Lung (tissue), 12 donors: ENCODE measurements around the gene TECTA. TPM values are rescaled to one million over a fixed set of nuclear protein-coding genes. Genes with fewer than 3 reads are reported as not detected.

ENCODE experiments used
- ATAC-seq: fragments of 200-7000 bp; cut with Tn5 transposase; one replicate; pipeline ENCODE4 v1.9.1; 2020; ENCODE audit warnings: moderate number of reproducible peaks; ENCODE audit not compliant: insufficient read depth, low FRiP score
- DNase-seq, 3 donors: peaks; one replicate each; pipeline ENCODE4 v3.0.0-alpha.2; 2013 to 2017
- H3K27ac ChIP-seq, 2 donors: one replicate each; pipeline ENCODE4 v1.5.1; 2013; ENCODE audit warnings: mild to moderate bottlenecking in 2 of 2, moderate library complexity in 2 of 2, control low read depth in 1 of 2, inconsistent platforms in 1 of 2, low read depth in 1 of 2, low read length in 1 of 2
- H3K27me3 ChIP-seq, 3 donors: one replicate each; pipeline ENCODE4 v1.5.1; 2013; ENCODE audit warnings: low read length in 2 of 3; ENCODE audit not compliant: control insufficient read depth in 3 of 3, insufficient read depth in 3 of 3
- H3K36me3 ChIP-seq, 4 donors: one replicate each; pipeline ENCODE4 v1.5.1; 2013; ENCODE audit warnings: low read length in 4 of 4, mild to moderate bottlenecking in 1 of 4, moderate library complexity in 1 of 4; ENCODE audit not compliant: control insufficient read depth in 4 of 4, insufficient read depth in 4 of 4
- H3K4me1 ChIP-seq, 5 donors: one replicate each; pipeline ENCODE4 v1.5.1; 2013; ENCODE audit warnings: low read length in 5 of 5, mild to moderate bottlenecking in 2 of 5, moderate library complexity in 1 of 5; ENCODE audit not compliant: control insufficient read depth in 5 of 5, insufficient read depth in 5 of 5
- H3K4me3 ChIP-seq: one replicate; pipeline ENCODE4 v1.5.1; 2013; ENCODE audit warnings: mild to moderate bottlenecking, control low read depth, moderate library complexity
- H3K9ac ChIP-seq, 2 donors: one replicate each; pipeline ENCODE4 v1.5.1; 2013; ENCODE audit warnings: low read length in 2 of 2, control low read depth in 1 of 2; ENCODE audit not compliant: insufficient read depth in 1 of 2
- H3K9me3 ChIP-seq, 4 donors: one replicate each; pipeline ENCODE4 v1.5.1; 2013; ENCODE audit warnings: low read length in 3 of 4, mild to moderate bottlenecking in 1 of 4, moderate library complexity in 1 of 4; ENCODE audit not compliant: control insufficient read depth in 4 of 4, insufficient read depth in 3 of 4
- CTCF ChIP-seq: IDR thresholded peaks from 2 replicates; pipeline ENCODE4 v1.5.1; 2012; ENCODE audit warnings: mild to moderate bottlenecking; ENCODE audit errors: control extremely low read depth, extremely low read depth
- WGBS, 2 donors: extraction: QIAGEN DNeasy Blood & Tissue Kit; methylation state at CpG; one replicate each; pipeline ENCODE4 v1.1.7; 2013; 5-methylcytosine and 5-hydroxymethylcytosine counted together
- polyA plus RNA-seq, 2 donors: library from polyadenylated mRNA; stranded (reverse); fragments of 200-250 nt; gene quantifications; one replicate each; pipeline ENCODE4 v1.2.1, GENCODE V29; 2013
- total RNA-seq, 2 donors: library from RNA; depleted of rRNA in 1 of 2; stranded (reverse); fragments of >200 nt in 1 of 2; gene quantifications; one replicate each; pipeline ENCODE4 v1.2.1, GENCODE V29; 2014 to 2021
- donor health status: control.
- donor health status: control.
- donor health status: Bipolar disorder and iron deficiency.
- donor health status: healthy.
- donor health status: DM: yes; HTN: yes; CAD: no.

TECTA gene
- total and polyA plus RNA-seq, 4 donors: 0.35 to 2.5 (median 0.82) TPM

DNA sequence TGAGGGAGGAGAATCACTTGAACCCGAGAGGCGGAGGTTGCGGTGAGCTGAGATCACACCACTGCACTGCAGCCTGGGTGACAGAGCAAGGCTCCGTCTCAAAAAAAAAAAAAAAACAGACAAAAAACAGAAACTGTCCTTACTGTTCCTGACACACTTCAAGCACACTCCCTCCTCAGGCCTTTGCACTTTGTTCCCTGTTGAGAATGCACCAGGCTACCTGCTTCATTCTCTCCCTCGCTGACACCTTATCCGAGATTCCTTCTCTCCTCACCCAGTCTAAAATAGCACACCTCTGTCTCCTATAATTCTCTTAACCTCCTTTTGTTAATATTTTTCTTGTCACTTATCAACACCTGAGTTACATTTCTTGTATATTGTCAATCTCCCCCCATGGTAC lies 32.3 kb upstream of the TECTA start:
- Histone ChIP-seq H3K27me3 (no peaks in the 10 kb centered on the region), H3K9me3 (no peaks in the 10 kb centered on the region), H3K27ac (no peak overlapping the region), H3K36me3 (peaks cover 2 to 16% (median 8%) of the 10 kb centered on the region in 4 donors), H3K4me3 (no peak overlapping the region), H3K9ac (no peak overlapping the region), H3K4me1 (peaks cover 0 to 17% (median 4%) of the 10 kb centered on the region in 5 donors)
- ATAC-seq (no peak), DNase-seq (no peak)
- no peak for TF ChIP-seq CTCF
- WGBS, 2 donors: 97 to 99% methylated on average over 5 to 6 of the region's 6 CpGs

GRCh38 chr11:121070951-121071845 lies 29.8 kb upstream of the TECTA start:
- H3K27ac ChIP-seq: no peak overlapping the region
- WGBS, 2 donors: 45 to 56% methylated on average over 2 of the region's 2 CpGs

GRCh38 chr11:121071846-121072450 lies 29.1 kb upstream of the TECTA start:
- WGBS, 2 donors: 57 to 81% methylated on average over 5 of the region's 5 CpGs
- Histone ChIP-seq H3K9ac (no peak overlapping the region), H3K4me3 (no peak overlapping the region), H3K36me3 (peaks cover 3 to 14% (median 6%) of the 10 kb centered on the region in 4 donors), H3K4me1 (peaks cover 0 to 17% (median 4%) of the 10 kb centered on the region in 5 donors), H3K27me3 (no peaks in the 10 kb centered on the region), H3K9me3 (no peaks in the 10 kb centered on the region), H3K27ac (peak overlapping the region in 1 of 2 donors; percentile 62)
- ATAC-seq (no peak), DNase-seq (peak in 2 of 3 donors; percentile 13 to 18)
- TF ChIP-seq CTCF: no peak

More at GRCh38 chr11:121070951-121071845, 29.8 kb upstream of the TECTA start:
- Histone ChIP-seq H3K4me1 (peaks cover 0 to 17% (median 4%) of the 10 kb centered on the region in 5 donors), H3K27me3 (no peaks in the 10 kb centered on the region), H3K9ac (no peak overlapping the region), H3K36me3 (peaks cover 3 to 14% (median 6%) of the 10 kb centered on the region in 4 donors), H3K9me3 (no peaks in the 10 kb centered on the region), H3K4me3 (no peak overlapping the region)
- DNase-seq (no peak), ATAC-seq (no peak)
- TF ChIP-seq CTCF: no peak
